IMR-90 (cell line): ENCODE measurements around the gene SH2D6. TPM values are rescaled to one million over a fixed set of nuclear protein-coding genes. Genes with fewer than 3 reads are reported as not detected.

Source experiments
- BHLHE40 ChIP-seq: fragments of 150-350 bp; IDR thresholded peaks from 2 replicates; pipeline ENCODE4 v1.6.1; 2016; ENCODE audit warnings: mild to moderate bottlenecking, low read depth, low read length
- MAZ ChIP-seq: IDR thresholded peaks from 2 replicates; pipeline ENCODE4 v1.6.1; 2012; ENCODE audit warnings: low read depth, mild to moderate bottlenecking, low read length, improper control_type of control experiment, moderate library complexity, borderline replicate concordance
- NFE2L2 ChIP-seq: fragments of 150-350 bp; IDR thresholded peaks from 2 replicates; pipeline ENCODE4 v1.6.1; 2016; ENCODE audit warnings: low read depth, mild to moderate bottlenecking, low read length
- RFX5 ChIP-seq: IDR thresholded peaks from 2 replicates; pipeline ENCODE4 v1.8.0; 2012; ENCODE audit warnings: low read depth, mild to moderate bottlenecking, low read length, moderate library complexity
- SMC3 ChIP-seq: fragments of 150-350 bp; IDR thresholded peaks from 2 replicates; pipeline ENCODE4 v1.6.1; 2016; ENCODE audit warnings: low read depth, mild to moderate bottlenecking, antibody characterized with exemption, low read length, moderate library complexity
- polyA plus RNA-seq, 3 experiments: library from polyadenylated mRNA; depleted of rRNA; stranded (reverse); fragments of >200 nt; gene quantifications; 2 replicates each; pipeline ENCODE4 v1.2.3, GENCODE V29; 2012; ENCODE audit warnings: low replicate concordance in 1 of 3
- total RNA-seq: library from RNA; depleted of rRNA; stranded (reverse); fragments of >200 nt; gene quantifications from 2 replicates; pipeline ENCODE4 v1.2.3, GENCODE V29; 2012

The SH2D6 gene
- total and polyA plus RNA-seq, 2 of the 4 experiments (the other 2 are of a cell fraction): 0.32 to 0.36 TPM

GRCh38 chr2:85415980-85416650, 2.4 kb upstream of the SH2D6 start (continued):
- TF ChIP-seq NFE2L2 (no peak), SMC3 (no peak), RFX5 (no peak), BHLHE40 (no peak), MAZ (no peak)
